ENCODE measurements around the gene AQP11. TPM values are rescaled to one million over a fixed set of nuclear protein-coding genes. Genes with fewer than 3 reads are reported as not detected.
A peak's percentile ranks its signal among the peaks of the same experiment; 100 is the strongest.

AQP11 gene
- total and polyA plus RNA-seq, 2 donors (not counting 3 experiments of a cell fraction or from before 2014, with no cell fraction given), result 0.22 to 0.55 TPM

DNA sequence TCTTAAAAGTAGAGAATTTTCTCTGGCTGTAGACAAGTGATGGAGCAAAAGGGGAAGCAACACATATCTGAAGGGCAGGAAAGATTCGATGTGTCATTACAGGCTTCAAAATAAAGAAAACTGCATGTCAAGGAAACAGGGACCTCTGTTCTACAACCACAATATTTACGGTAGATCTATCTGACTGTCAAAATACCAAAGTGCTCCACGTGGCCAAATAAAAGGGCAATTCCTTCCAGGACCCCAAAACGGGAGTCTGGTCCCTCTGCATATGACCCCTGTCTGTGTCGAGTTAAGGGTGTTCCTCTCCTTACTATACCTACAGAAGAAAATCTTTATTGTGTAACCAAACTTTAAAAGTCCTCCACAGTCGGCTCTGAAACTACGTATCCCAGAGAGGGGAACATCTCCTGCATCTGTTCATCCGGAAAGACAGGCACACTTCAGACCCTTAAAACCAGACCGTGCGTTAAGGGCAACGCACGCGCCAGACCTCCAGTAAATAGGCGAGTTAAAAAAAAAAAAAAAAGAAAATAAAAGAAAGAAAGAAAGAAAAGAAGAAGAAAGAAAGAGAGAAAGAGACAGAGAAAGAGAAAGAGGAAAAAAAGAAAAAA, 47.1 kb downstream of the AQP11 start:
- Histone ChIP-seq H4K20me1 (replicated peaks; ENCODE audit: control insufficient read depth, extremely low read depth, insufficient read depth, low read length) (no peaks in the 10 kb centered on the region), H3K36me3 (ENCODE audit: control insufficient read depth in 2 of 2, extremely low read depth in 1 of 2, insufficient read depth in 2 of 2, low read length in 2 of 2) (no peaks in the 10 kb centered on the region), H3K27ac (ENCODE audit: insufficient read depth, low read depth, low read length) (peak overlapping the region; percentile 49), H3K9ac (replicated peaks; ENCODE audit: extremely low read depth, insufficient read depth, low read length) (peak overlapping the region; percentile 83), H2AFZ (ENCODE audit: low read depth, low read length) (no peak overlapping the region), H3K4me2 (ENCODE audit: insufficient read depth, low read length) (peak overlapping the region; percentile 98), H3K4me1 (ENCODE audit: control insufficient read depth, extremely low read depth, insufficient read depth, low read length) (peaks cover 7% of the 10 kb centered on the region), H3K4me3 (replicated peaks in 1 of 3; ENCODE audit: insufficient read depth in 1 of 3, low read depth in 1 of 3, low read length in 3 of 3) (peak overlapping the region; percentile 61 to 88 (median 86)), H3K79me2 (ENCODE audit: control insufficient read depth, insufficient read depth, low read length) (peaks cover 45% of the 10 kb centered on the region), H3K9me1 (replicated peaks; ENCODE audit: control insufficient read depth, extremely low read depth, insufficient read depth, low read length) (no peaks in the 10 kb centered on the region), H3K9me3 (replicated peaks; ENCODE audit: control insufficient read depth, insufficient read depth, low read length) (no peaks in the 10 kb centered on the region), H3K27me3 (ENCODE audit: control insufficient read depth in 2 of 2, insufficient read depth in 2 of 2, low read length in 2 of 2) (no peaks in the 10 kb centered on the region)
- POLR2A ChIA-PET, result no interaction called here
- FAIRE-seq (no peak), DNase-seq (ENCODE audit: low read depth, low spot score) (peak; percentile 13)
- BruUV-seq (replicated peaks), result TSS peak; percentile 61
- TF ChIP-seq POLR2AphosphoS5 (IDR thresholded peaks at IDR 0.05; ENCODE audit: insufficient read depth, low read depth, low read length), result no peak
- TF ChIP-seq, protein P1, sequence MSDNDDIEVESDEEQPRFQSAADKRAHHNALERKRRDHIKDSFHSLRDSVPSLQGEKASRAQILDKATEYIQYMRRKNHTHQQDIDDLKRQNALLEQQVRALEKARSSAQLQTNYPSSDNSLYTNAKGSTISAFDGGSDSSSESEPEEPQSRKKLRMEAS (IDR thresholded peaks at IDR 0.05; ENCODE audit: insufficient read depth, insufficient read length), result no peak
- TF ChIP-seq FOS (IDR thresholded peaks at IDR 0.05; ENCODE audit: borderline replicate concordance, insufficient read depth, low read length), result no peak
- no peak for TF ChIP-seq GATA2 (IDR thresholded peaks at IDR 0.05; ENCODE audit: insufficient read depth, insufficient read length, low read depth, low read length)
- TF ChIP-seq, protein P2, sequence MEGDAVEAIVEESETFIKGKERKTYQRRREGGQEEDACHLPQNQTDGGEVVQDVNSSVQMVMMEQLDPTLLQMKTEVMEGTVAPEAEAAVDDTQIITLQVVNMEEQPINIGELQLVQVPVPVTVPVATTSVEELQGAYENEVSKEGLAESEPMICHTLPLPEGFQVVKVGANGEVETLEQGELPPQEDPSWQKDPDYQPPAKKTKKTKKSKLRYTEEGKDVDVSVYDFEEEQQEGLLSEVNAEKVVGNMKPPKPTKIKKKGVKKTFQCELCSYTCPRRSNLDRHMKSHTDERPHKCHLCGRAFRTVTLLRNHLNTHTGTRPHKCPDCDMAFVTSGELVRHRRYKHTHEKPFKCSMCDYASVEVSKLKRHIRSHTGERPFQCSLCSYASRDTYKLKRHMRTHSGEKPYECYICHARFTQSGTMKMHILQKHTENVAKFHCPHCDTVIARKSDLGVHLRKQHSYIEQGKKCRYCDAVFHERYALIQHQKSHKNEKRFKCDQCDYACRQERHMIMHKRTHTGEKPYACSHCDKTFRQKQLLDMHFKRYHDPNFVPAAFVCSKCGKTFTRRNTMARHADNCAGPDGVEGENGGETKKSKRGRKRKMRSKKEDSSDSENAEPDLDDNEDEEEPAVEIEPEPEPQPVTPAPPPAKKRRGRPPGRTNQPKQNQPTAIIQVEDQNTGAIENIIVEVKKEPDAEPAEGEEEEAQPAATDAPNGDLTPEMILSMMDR (IDR thresholded peaks at IDR 0.05; ENCODE audit: extremely low read depth in 1 of 2, insufficient read depth in 1 of 2, low read depth in 1 of 2, low read length in 2 of 2), result no peak
- TF ChIP-seq EZH2 (IDR thresholded peaks at IDR 0.05; ENCODE audit: borderline replicate concordance, low read depth, low read length, severe bottlenecking), result no peak
- TF ChIP-seq JUN (IDR thresholded peaks at IDR 0.05; ENCODE audit: borderline replicate concordance, insufficient read depth, insufficient read length, low read depth), result no peak
- TF ChIP-seq MYC (IDR thresholded peaks at IDR 0.05; ENCODE audit: low read depth, low read length), result no peak
- no peak for TF ChIP-seq POLR2A (IDR thresholded peaks at IDR 0.05; ENCODE audit: low read depth, low read length)
- dilution Hi-C loops (cut with MboI; ENCODE audit: extremely low pct_ligation_motif_present, low sequenced_read_pairs) (no loop called here), intact Hi-C loops (cut with micrococcal nuclease) (loop anchor here (1.0 to 2.0 kb wide), 2 partner anchors 183 to 410 kb away; partner anchors contain the start of gene RSF1)
- CTCF ChIA-PET, result no interaction called here

All from endothelial cell of umbilical vein (primary cell).